Left lung (tissue), 10 donors: ENCODE data around the gene PTPN2. TPM values are rescaled to one million over a fixed set of nuclear protein-coding genes. Genes with fewer than 3 reads are reported as not detected.
A peak's percentile ranks its signal among the peaks of the same experiment; 100 is the strongest.

Source experiments
- ATAC-seq: fragments of 200-7000 bp; cut with Tn5 transposase; one replicate; pipeline ENCODE4 v1.9.1; 2020; ENCODE audit warnings: moderate library complexity
- DNase-seq, 4 donors: peaks; one replicate each; pipeline ENCODE4 v3.0.0-alpha.2; 2013 to 2020
- H3K27ac ChIP-seq, 2 donors: fragments of 200-600 bp; sonication (generic) in 1 of 2; one replicate each; pipeline versions ENCODE4 v1.5.0 to v1.8.0; 2020 to 2021
- H3K27me3 ChIP-seq, 2 donors: fragments of 200-600 bp; sonication (generic) in 1 of 2; one replicate each; pipeline versions ENCODE4 v1.5.0 to v1.8.0; 2020 to 2021
- H3K36me3 ChIP-seq, 2 donors: fragments of 200-600 bp; sonication (generic) in 1 of 2; one replicate each; pipeline versions ENCODE4 v1.5.0 to v1.8.0; 2020 to 2021
- H3K4me1 ChIP-seq, 2 donors: fragments of 200-600 bp; one replicate each; pipeline ENCODE4 v1.8.0; 2021
- H3K4me3 ChIP-seq, 2 donors: fragments of 200-600 bp; sonication (generic) in 1 of 2; one replicate each; pipeline versions ENCODE4 v1.5.0 to v1.8.0; 2020 to 2021; ENCODE audit warnings: mild to moderate bottlenecking in 1 of 2
- H3K9me3 ChIP-seq, 2 donors: fragments of 200-600 bp; sonication (generic) in 1 of 2; one replicate each; pipeline versions ENCODE4 v1.5.0 to v1.8.0; 2020 to 2021
- intact Hi-C, 2 donors: fragments of 100-400 bp; cut with DNase I; formaldehyde crosslinking; loops; one replicate each; pipeline versions ENCODE4 v1.11.2 to v1.14.2; 2022
- polyA plus RNA-seq, 6 donors: library from polyadenylated mRNA; unstranded; fragments of 120-200 nt; gene quantifications; one replicate each; pipeline ENCODE4 v1.2.1, GENCODE V29; 2013; ENCODE audit not compliant: insufficient read length in 6 of 6
- total RNA-seq, 2 donors: library from RNA; stranded (reverse); fragmentation: NEBNext Ultra II Directional; extraction: Animal tissue kit (Norgen Biotek cat#: 25700); gene quantifications; one replicate each; pipeline ENCODE4 v1.2.1, GENCODE V29; 2021
- TF ChIP-seq, protein P1 (sequence below), 2 donors: fragments of 200-600 bp; sonication (generic) in 1 of 2; IDR thresholded peaks; one replicate each; pipeline versions ENCODE4 v1.5.0 to v1.8.0; 2021; ENCODE audit warnings: antibody characterized with exemption in 2 of 2
- donor health status: DM: no; HTN: yes; CAD: no.
- donor health status: DM: no; HTN: no; CAD: no.

PTPN2 gene
- total and polyA plus RNA-seq, 8 donors, result 35.6 to 75.8 (median 66.7) TPM

DNA sequence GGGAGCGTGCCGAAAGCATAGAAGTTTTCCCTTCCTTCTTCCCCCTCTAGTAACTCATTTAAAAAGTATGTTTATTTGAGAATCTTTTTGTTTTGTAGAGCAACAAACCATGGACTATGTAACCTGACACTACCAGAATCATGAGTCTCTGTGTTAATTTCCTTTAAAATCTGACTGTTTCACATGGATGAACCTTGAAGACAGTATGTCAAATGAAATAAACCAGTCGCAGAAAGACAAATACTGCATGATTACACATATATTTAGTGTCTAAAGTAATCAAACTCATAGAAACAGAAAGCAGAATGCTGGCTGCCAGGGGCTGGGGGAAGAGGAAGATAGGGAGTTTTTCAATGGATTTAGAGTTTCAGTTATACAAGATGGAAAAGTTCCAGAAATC, 32.3 kb downstream of the PTPN2 start:
- Histone ChIP-seq H3K4me1 (peaks cover 0 to 38% of the 10 kb centered on the region in 2 donors), H3K27me3 (no peaks in the 10 kb centered on the region), H3K27ac (no peak overlapping the region), H3K36me3 (peaks cover 0 to 10% of the 10 kb centered on the region in 2 donors), H3K9me3 (no peaks in the 10 kb centered on the region), H3K4me3 (no peak overlapping the region)
- DNase-seq, result no peak
- intact Hi-C loops, result no loop called here
- ATAC-seq, result no peak
- TF ChIP-seq, protein P1, sequence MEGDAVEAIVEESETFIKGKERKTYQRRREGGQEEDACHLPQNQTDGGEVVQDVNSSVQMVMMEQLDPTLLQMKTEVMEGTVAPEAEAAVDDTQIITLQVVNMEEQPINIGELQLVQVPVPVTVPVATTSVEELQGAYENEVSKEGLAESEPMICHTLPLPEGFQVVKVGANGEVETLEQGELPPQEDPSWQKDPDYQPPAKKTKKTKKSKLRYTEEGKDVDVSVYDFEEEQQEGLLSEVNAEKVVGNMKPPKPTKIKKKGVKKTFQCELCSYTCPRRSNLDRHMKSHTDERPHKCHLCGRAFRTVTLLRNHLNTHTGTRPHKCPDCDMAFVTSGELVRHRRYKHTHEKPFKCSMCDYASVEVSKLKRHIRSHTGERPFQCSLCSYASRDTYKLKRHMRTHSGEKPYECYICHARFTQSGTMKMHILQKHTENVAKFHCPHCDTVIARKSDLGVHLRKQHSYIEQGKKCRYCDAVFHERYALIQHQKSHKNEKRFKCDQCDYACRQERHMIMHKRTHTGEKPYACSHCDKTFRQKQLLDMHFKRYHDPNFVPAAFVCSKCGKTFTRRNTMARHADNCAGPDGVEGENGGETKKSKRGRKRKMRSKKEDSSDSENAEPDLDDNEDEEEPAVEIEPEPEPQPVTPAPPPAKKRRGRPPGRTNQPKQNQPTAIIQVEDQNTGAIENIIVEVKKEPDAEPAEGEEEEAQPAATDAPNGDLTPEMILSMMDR (IDR thresholded peaks at IDR 0.05), result no peak

DNA sequence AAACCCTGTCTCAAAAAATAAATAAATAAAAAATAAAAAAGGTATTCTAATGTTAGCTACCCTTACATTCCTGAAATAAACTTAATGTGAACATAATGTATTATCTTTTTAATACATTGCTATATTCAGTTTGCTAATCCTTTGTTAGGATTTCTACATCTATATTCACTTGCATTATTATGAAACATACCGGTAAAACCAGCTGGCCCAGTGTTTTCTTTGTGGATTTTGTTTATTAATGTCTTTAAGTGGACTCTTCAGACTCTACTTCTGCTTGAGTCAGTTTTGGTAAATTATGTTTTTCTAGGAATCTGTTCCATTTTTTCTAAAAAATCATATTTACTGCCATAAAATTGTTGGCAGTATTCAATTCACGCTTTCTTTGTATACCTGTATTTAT, 34.5 kb downstream of the PTPN2 start:
- peak overlapping the region; percentile 29 to 71 for H3K27ac ChIP-seq
- no peaks in the 10 kb centered on the region for H3K9me3 ChIP-seq
- TF ChIP-seq, protein P1 (IDR thresholded peaks at IDR 0.05), result no peak
- ATAC-seq (peak; percentile 79), DNase-seq (peak in 1 of 4 donors; percentile 47)
- peaks cover 0 to 52% of the 10 kb centered on the region in 2 donors for H3K4me1 ChIP-seq
- H3K4me3 ChIP-seq, result no peak overlapping the region
- intact Hi-C loops, result no loop called here
- H3K27me3 ChIP-seq, result no peaks in the 10 kb centered on the region
- H3K36me3 ChIP-seq, result no peaks in the 10 kb centered on the region

DNA sequence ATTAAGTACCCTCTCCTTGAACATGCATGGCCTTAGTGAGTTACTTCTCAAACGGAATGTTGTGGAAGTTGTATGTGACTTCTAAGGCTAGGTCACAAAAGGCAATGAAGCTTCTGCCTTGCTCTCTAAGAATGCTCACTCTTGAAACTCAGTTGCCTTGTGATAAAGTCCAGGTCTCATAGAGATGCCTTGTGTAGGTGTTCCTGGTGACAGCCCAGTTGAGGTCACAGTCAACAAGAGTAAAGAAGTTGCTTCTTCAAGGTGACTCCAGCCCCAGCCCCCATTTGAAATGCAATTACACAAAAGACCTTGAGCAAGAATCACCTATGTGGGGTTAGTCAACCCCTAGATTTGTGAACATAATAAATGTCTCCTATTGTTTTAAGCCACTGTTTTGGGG, 35.6 kb downstream of the PTPN2 start:
- H3K4me3 ChIP-seq, result no peak overlapping the region
- H3K27me3 ChIP-seq, result no peaks in the 10 kb centered on the region
- intact Hi-C loops, result no loop called here
- H3K36me3 ChIP-seq, result no peaks in the 10 kb centered on the region
- H3K9me3 ChIP-seq, result no peaks in the 10 kb centered on the region
- ATAC-seq, result no peak
- no peak for DNase-seq
- H3K27ac ChIP-seq, result no peak overlapping the region
- peaks cover 0 to 63% of the 10 kb centered on the region in 2 donors for H3K4me1 ChIP-seq
- TF ChIP-seq, protein P1 (IDR thresholded peaks at IDR 0.05), result no peak

DNA sequence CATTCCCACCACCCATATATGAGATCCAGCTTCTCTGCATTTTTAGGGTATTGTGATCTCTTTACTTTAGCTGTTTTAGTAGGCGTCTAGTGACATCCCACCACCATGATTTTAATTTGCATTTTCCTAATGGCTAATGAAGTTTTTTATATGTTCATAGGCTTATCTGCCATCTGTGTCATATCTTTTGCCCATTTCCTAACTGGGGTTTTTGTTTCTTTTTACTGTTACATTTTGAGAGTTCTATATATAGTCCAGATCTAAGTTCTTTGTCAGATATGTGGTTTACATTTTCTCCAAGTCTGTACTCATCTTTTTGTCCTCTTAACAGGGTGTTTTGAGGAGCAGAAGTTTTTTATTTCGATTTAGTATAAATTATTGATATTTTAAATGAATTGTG, 39.6 kb downstream of the PTPN2 start:
- Histone ChIP-seq H3K9me3 (no peaks in the 10 kb centered on the region), H3K36me3 (no peaks in the 10 kb centered on the region), H3K27ac (peak overlapping the region in 1 of 2 donors; percentile 1), H3K4me3 (no peak overlapping the region), H3K27me3 (no peaks in the 10 kb centered on the region), H3K4me1 (peaks cover 0 to 84% of the 10 kb centered on the region in 2 donors)
- no peak for ATAC-seq
- no peak for DNase-seq
- TF ChIP-seq, protein P1 (IDR thresholded peaks at IDR 0.05), result no peak
- intact Hi-C loops, result no loop called here

DNA sequence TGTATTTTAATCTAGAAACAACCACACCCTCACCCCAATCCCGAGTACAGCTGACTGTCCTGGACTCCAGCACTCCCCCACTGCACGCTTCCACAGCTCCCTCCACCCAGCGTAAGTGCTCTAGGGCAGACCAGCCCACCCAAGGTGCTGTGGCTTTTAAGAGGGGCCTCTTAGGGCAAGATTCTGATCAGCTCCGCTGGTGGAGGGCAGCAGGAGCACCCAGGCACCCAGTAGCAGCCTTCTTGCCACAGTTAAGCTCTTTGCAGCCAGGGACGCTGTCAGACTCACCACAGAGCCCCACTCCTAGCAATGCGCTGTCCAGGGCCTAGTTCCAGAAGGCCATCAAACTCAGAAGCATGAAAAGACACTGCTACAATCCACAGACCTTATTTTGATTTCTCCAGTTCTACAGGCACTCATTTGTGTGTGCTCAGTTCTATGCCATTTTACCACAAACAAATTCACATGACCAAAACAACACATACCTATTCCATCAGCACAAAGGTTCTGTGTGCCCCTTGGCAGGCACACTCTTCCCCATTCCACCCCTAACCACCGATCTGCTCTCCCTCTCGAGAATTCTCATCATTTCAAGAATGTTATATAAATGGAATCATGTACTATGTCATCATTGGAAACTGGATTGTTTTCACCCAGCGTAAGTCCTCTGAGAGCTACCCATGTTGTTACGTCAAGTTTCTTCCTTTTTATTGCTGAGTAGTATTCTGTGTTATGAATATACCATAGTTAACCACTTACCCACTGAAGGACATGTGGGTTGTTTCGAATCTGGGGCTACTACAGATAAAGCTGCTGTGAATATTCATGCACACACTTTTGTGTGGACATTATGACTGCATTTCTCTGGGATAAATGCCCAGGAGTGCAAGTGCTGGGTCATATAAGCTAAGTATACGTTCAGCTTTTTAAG, 40.4 kb downstream of the PTPN2 start:
- intact Hi-C loops, result no loop called here
- DNase-seq (no peak), ATAC-seq (no peak)
- peak overlapping the region in 1 of 2 donors; percentile 16 for H3K27ac ChIP-seq
- peaks cover 3 to 84% of the 10 kb centered on the region in 2 donors for H3K4me1 ChIP-seq
- no peaks in the 10 kb centered on the region for H3K36me3 ChIP-seq
- H3K27me3 ChIP-seq, result no peaks in the 10 kb centered on the region
- no peak overlapping the region for H3K4me3 ChIP-seq
- TF ChIP-seq, protein P1 (IDR thresholded peaks at IDR 0.05), result no peak
- no peaks in the 10 kb centered on the region for H3K9me3 ChIP-seq
